ENCODE results near the gene UST. TPM values are rescaled to one million over a fixed set of nuclear protein-coding genes. Genes with fewer than 3 reads are reported as not detected.
A peak's percentile ranks its signal among the peaks of the same experiment; 100 is the strongest.

UST gene
- total RNA-seq, 1 experiment from 2014 or later = 3.9 TPM

DNA sequence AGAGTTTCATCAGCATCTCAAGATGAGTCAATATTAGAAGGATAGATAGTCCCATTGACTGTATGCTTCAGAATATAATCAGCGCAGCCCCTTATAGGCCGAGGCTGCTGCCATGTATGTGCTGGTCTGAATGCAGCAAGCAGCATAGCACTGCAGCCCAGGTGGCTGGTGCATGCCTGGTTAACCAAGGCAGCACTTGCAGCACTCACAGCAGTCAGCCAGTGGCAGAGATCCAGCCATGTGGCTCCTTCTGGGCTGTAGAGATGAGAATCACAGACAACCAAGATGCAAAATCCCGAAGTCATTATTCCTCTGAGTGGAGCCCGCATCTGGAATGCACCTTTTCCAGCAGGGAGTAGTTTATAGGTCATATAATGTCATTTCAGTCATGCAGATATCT, 251.9 kb downstream of the UST start:
- H3K27me3 ChIP-seq (ENCODE audit: low read length) = no peaks in the 10 kb centered on the region
- H2AFZ ChIP-seq (ENCODE audit: low read length) = no peak overlapping the region
- H3K4me1 ChIP-seq (ENCODE audit: insufficient read depth, low read length) = peaks cover 28% of the 10 kb centered on the region
- no peak overlapping the region for H3K4me2 ChIP-seq (ENCODE audit: low read length)
- H4K20me1 ChIP-seq (ENCODE audit: low read length) = no peaks in the 10 kb centered on the region
- no peak overlapping the region for H3K27ac ChIP-seq (ENCODE audit: low read length)
- H3K9ac ChIP-seq (ENCODE audit: low read length) = no peak overlapping the region
- BruUV-seq (replicated peaks) = no TSS peak
- H3F3A ChIP-seq (ENCODE audit: low read length, unreplicated experiment) = no peaks in the 10 kb centered on the region
- H3K9me2 ChIP-seq (replicated peaks; ENCODE audit: low read length) = no peaks in the 10 kb centered on the region
- intact Hi-C loops (cut with micrococcal nuclease) = no loop called here
- no peaks in the 10 kb centered on the region for H3K9me3 ChIP-seq (ENCODE audit: low read length)
- ATAC-seq (no peak), DNase-seq (no peak)
- TF ChIP-seq EZH2phosphoT487 (IDR thresholded peaks at IDR 0.05; ENCODE audit: borderline replicate concordance, low read length) (no peak), EZH2 (IDR thresholded peaks at IDR 0.05; ENCODE audit: low read length, unreplicated experiment) (no peak)
- TF ChIP-seq, protein P1, sequence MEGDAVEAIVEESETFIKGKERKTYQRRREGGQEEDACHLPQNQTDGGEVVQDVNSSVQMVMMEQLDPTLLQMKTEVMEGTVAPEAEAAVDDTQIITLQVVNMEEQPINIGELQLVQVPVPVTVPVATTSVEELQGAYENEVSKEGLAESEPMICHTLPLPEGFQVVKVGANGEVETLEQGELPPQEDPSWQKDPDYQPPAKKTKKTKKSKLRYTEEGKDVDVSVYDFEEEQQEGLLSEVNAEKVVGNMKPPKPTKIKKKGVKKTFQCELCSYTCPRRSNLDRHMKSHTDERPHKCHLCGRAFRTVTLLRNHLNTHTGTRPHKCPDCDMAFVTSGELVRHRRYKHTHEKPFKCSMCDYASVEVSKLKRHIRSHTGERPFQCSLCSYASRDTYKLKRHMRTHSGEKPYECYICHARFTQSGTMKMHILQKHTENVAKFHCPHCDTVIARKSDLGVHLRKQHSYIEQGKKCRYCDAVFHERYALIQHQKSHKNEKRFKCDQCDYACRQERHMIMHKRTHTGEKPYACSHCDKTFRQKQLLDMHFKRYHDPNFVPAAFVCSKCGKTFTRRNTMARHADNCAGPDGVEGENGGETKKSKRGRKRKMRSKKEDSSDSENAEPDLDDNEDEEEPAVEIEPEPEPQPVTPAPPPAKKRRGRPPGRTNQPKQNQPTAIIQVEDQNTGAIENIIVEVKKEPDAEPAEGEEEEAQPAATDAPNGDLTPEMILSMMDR (conservative IDR thresholded peaks at IDR 0.05; ENCODE audit: low read depth, low read length) = no peak
- no peak overlapping the region for H3K4me3 ChIP-seq (ENCODE audit: low read length)
- ChIA-PET CTCF (no interaction called here), POLR2A (ENCODE audit: unreplicated experiment) (no interaction called here)
- H3K36me3 ChIP-seq (ENCODE audit: low read depth, low read length) = 0 out of 2 replicates have a peak, but pooled peaks cover 5% of the 10 kb centered on the region
- no peaks in the 10 kb centered on the region for H3K79me2 ChIP-seq (ENCODE audit: low read length)

DNA sequence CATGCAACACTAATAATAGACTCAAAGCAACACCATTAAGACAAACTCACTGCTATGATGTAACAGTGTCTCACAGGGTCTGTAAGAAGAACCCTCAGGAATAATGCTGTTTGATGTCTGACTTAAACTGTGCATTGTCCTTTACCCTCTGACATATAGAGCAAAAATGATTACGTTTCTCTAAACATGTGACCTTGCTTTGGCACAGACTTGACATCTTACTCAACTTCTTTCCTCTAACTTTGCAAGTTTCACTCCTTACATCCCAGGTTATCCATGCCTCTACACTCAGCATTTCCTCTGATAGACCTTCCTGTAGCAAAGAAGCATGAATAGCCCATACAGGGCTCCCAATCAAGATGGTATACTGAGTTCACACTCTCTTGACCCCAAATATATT, 252.7 kb downstream of the UST start:
- peak overlapping the region; percentile 63 for H3K27ac ChIP-seq (ENCODE audit: low read length)
- TF ChIP-seq, protein P1 (conservative IDR thresholded peaks at IDR 0.05; ENCODE audit: low read depth, low read length) = no peak
- TF ChIP-seq EZH2 (IDR thresholded peaks at IDR 0.05; ENCODE audit: low read length, unreplicated experiment) = no peak
- no peak for TF ChIP-seq EZH2phosphoT487 (IDR thresholded peaks at IDR 0.05; ENCODE audit: borderline replicate concordance, low read length)
- H3K9me2 ChIP-seq (replicated peaks; ENCODE audit: low read length) = no peaks in the 10 kb centered on the region
- H3K79me2 ChIP-seq (ENCODE audit: low read length) = no peaks in the 10 kb centered on the region
- ATAC-seq (peak; percentile 57), DNase-seq (peak; percentile 44)
- H3K9ac ChIP-seq (ENCODE audit: low read length) = no peak overlapping the region
- H3K36me3 ChIP-seq (ENCODE audit: low read depth, low read length) = 0 out of 2 replicates have a peak, but pooled peaks cover 5% of the 10 kb centered on the region
- H2AFZ ChIP-seq (ENCODE audit: low read length) = no peak overlapping the region
- H3K4me2 ChIP-seq (ENCODE audit: low read length) = peak overlapping the region; percentile 52
- no peak overlapping the region for H3K4me3 ChIP-seq (ENCODE audit: low read length)
- CTCF ChIA-PET = no interaction called here
- no peaks in the 10 kb centered on the region for H4K20me1 ChIP-seq (ENCODE audit: low read length)
- intact Hi-C loops (cut with micrococcal nuclease) = no loop called here
- H3K27me3 ChIP-seq (ENCODE audit: low read length) = no peaks in the 10 kb centered on the region
- no peaks in the 10 kb centered on the region for H3F3A ChIP-seq (ENCODE audit: low read length, unreplicated experiment)
- BruUV-seq (replicated peaks) = no TSS peak
- POLR2A ChIA-PET (ENCODE audit: unreplicated experiment) = no interaction called here
- H3K9me3 ChIP-seq (ENCODE audit: low read length) = no peaks in the 10 kb centered on the region
- H3K4me1 ChIP-seq (ENCODE audit: insufficient read depth, low read length) = peaks cover 33% of the 10 kb centered on the region

DNA sequence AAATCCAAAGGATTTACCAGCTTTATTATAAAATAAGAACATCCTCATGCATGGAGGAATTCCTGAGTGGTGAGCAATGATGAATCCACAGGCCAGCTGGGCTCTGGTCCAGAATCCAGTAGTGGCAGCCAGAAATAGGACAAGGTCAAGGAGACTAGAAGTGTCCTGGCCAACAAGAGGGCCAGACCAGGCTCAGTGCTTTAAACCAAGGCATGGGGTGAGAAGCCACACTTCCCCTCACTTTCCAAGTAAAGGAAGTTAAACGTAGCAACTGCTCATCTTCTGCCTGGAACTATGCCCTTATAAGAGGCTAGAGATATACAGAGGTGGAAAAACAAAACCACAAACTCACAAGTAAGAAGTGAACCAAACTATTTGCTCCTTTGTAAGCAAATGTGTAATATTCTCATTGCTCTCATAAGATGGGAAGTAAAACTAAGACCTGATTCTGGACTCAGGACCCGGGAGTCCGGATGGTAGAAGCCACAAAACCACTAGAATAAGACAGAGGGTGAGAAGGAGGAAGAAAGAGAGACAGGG, 253.2 kb downstream of the UST start:
- intact Hi-C loops (cut with micrococcal nuclease) = no loop called here
- ATAC-seq (peak; percentile 82), DNase-seq (peak; percentile 82)
- Histone ChIP-seq H2AFZ (ENCODE audit: low read length) (no peak overlapping the region), H3K4me3 (ENCODE audit: low read length) (no peak overlapping the region), H3K4me2 (ENCODE audit: low read length) (peak overlapping the region; percentile 52), H3K4me1 (ENCODE audit: insufficient read depth, low read length) (peaks cover 34% of the 10 kb centered on the region), H3K79me2 (ENCODE audit: low read length) (no peaks in the 10 kb centered on the region), H3K27ac (ENCODE audit: low read length) (peak overlapping the region; percentile 63), H3K9me2 (replicated peaks; ENCODE audit: low read length) (no peaks in the 10 kb centered on the region), H3K36me3 (ENCODE audit: low read depth, low read length) (0 out of 2 replicates have a peak, but pooled peaks cover 5% of the 10 kb centered on the region), H3F3A (ENCODE audit: low read length, unreplicated experiment) (no peaks in the 10 kb centered on the region), H3K27me3 (ENCODE audit: low read length) (no peaks in the 10 kb centered on the region), H3K9me3 (ENCODE audit: low read length) (no peaks in the 10 kb centered on the region), H4K20me1 (ENCODE audit: low read length) (no peaks in the 10 kb centered on the region), H3K9ac (ENCODE audit: low read length) (no peak overlapping the region)
- BruUV-seq (replicated peaks) = no TSS peak
- TF ChIP-seq EZH2phosphoT487 (IDR thresholded peaks at IDR 0.05; ENCODE audit: borderline replicate concordance, low read length) (no peak), EZH2 (IDR thresholded peaks at IDR 0.05; ENCODE audit: low read length, unreplicated experiment) (no peak)
- TF ChIP-seq, protein P1 (conservative IDR thresholded peaks at IDR 0.05; ENCODE audit: low read depth, low read length) = no peak
- CTCF ChIA-PET = no interaction called here
- POLR2A ChIA-PET (ENCODE audit: unreplicated experiment) = no interaction called here
